Measurements from ENCODE around the gene NMNAT2. TPM values are rescaled to one million over a fixed set of nuclear protein-coding genes. Genes with fewer than 3 reads are reported as not detected.

The NMNAT2 gene
- total and polyA plus RNA-seq, 2 experiments from 2014 or later, result 0.12 TPM; not detected in 1

- Histone ChIP-seq H3K27ac (no peak overlapping the region), H3K36me3 (no peaks in the 10 kb centered on the region), H3K4me1 (ENCODE audit: low read depth) (peaks cover 40% of the 10 kb centered on the region), H3K27me3 (no peaks in the 10 kb centered on the region), H3K4me3 (no peak overlapping the region), H3K9me3 (ENCODE audit: low read depth) (no peaks in the 10 kb centered on the region)
- DNase-seq (ENCODE audit: low read depth in 1 of 2, low spot score in 1 of 2), result peak in 1 of 2 donors; percentile 22
- no peak for TF ChIP-seq CTCF (IDR thresholded peaks at IDR 0.05; ENCODE audit: low read depth, low read length)
These were observed 187.8 kb downstream of the NMNAT2 start for GRCh38 chr1:183230413-183230812.

- peaks cover 29% of the 10 kb centered on the region for H3K4me1 ChIP-seq (ENCODE audit: low read depth)
- H3K27me3 ChIP-seq, result no peaks in the 10 kb centered on the region
- H3K4me3 ChIP-seq, result no peak overlapping the region
- no peak for TF ChIP-seq CTCF (IDR thresholded peaks at IDR 0.05; ENCODE audit: low read depth, low read length)
- H3K27ac ChIP-seq, result peak overlapping the region; percentile 61
- no peaks in the 10 kb centered on the region for H3K9me3 ChIP-seq (ENCODE audit: low read depth)
- H3K36me3 ChIP-seq, result no peaks in the 10 kb centered on the region
- DNase-seq (ENCODE audit: low read depth in 1 of 2, low spot score in 1 of 2), result peak in 1 of 2 donors; percentile 91
These were observed 189.6 kb downstream of the NMNAT2 start for GRCh38 chr1:183228347-183229220.

GRCh38 chr1:183227422-183228346 lies 190.5 kb downstream of the NMNAT2 start:
- Histone ChIP-seq H3K36me3 (no peaks in the 10 kb centered on the region), H3K9me3 (ENCODE audit: low read depth) (no peaks in the 10 kb centered on the region), H3K27me3 (no peaks in the 10 kb centered on the region), H3K27ac (peak overlapping the region; percentile 61), H3K4me3 (no peak overlapping the region), H3K4me1 (ENCODE audit: low read depth) (peaks cover 29% of the 10 kb centered on the region)
- TF ChIP-seq CTCF (IDR thresholded peaks at IDR 0.05; ENCODE audit: low read depth, low read length), result peak; percentile 87
- DNase-seq (ENCODE audit: low read depth in 1 of 2, low spot score in 1 of 2), result peak; percentile 65 to 70

- Histone ChIP-seq H3K4me3 (no peak overlapping the region), H3K27ac (no peak overlapping the region), H3K36me3 (no peaks in the 10 kb centered on the region), H3K9me3 (ENCODE audit: low read depth) (no peaks in the 10 kb centered on the region), H3K27me3 (no peaks in the 10 kb centered on the region), H3K4me1 (ENCODE audit: low read depth) (peaks cover 29% of the 10 kb centered on the region)
- DNase-seq (ENCODE audit: low read depth in 1 of 2, low spot score in 1 of 2), result no peak
- TF ChIP-seq CTCF (IDR thresholded peaks at IDR 0.05; ENCODE audit: low read depth, low read length), result no peak
These were observed 191.2 kb downstream of the NMNAT2 start for GRCh38 chr1:183226963-183227362.

GRCh38 chr1:183226361-183226760 lies 191.8 kb downstream of the NMNAT2 start:
- Histone ChIP-seq H3K9me3 (ENCODE audit: low read depth) (no peaks in the 10 kb centered on the region), H3K4me1 (ENCODE audit: low read depth) (peaks cover 29% of the 10 kb centered on the region), H3K4me3 (no peak overlapping the region), H3K36me3 (no peaks in the 10 kb centered on the region), H3K27me3 (no peaks in the 10 kb centered on the region), H3K27ac (no peak overlapping the region)
- no peak for TF ChIP-seq CTCF (IDR thresholded peaks at IDR 0.05; ENCODE audit: low read depth, low read length)
- DNase-seq (ENCODE audit: low read depth in 1 of 2, low spot score in 1 of 2), result no peak

Data from cardiac muscle cell (in vitro differentiated cells and primary cell).